Effector memory CD8-positive, alpha-beta T cell (primary cell): Measurements from ENCODE around the gene HELT.
A peak's percentile ranks its signal among the peaks of the same experiment; 100 is the strongest.
"Not testable (repeated sequence)": the region's sequence is repeated elsewhere in the genome, so short reads cannot be mapped to it uniquely, and the experiment has no call there.

Experiments used
- ATAC-seq: fragments of 150-1000 bp; cut with Tn5 transposase; replicated peaks from 2 replicates; pipeline ENCODE4 v1.10.0; 2021; ENCODE audit warnings: mild to moderate bottlenecking, moderate library complexity
- DNase-seq, 3 experiments: peaks; one replicate each; pipeline ENCODE4 v3.0.0; 2021
- H3K27ac Mint-ChIP-seq, 2 donors: one replicate each; pipeline ENCODE4 v1.8.0; 2022; ENCODE audit warnings: mild to moderate bottlenecking in 2 of 2, mixed read lengths in 2 of 2, moderate library complexity in 2 of 2
- H3K27me3 Mint-ChIP-seq, 2 donors: one replicate each; pipeline ENCODE4 v1.8.0; 2022; ENCODE audit warnings: mixed read lengths in 2 of 2
- H3K36me3 Mint-ChIP-seq: one replicate; pipeline ENCODE4 v1.8.0; 2022; ENCODE audit warnings: mild to moderate bottlenecking, moderate library complexity, mixed read lengths; ENCODE audit not compliant: insufficient read depth
- H3K4me1 Mint-ChIP-seq, 2 donors: one replicate each; pipeline ENCODE4 v1.8.0; 2022; ENCODE audit warnings: low read depth in 2 of 2, mixed read lengths in 2 of 2
- H3K4me3 Mint-ChIP-seq, 2 donors: one replicate each; pipeline ENCODE4 v1.8.0; 2022; ENCODE audit warnings: mild to moderate bottlenecking in 2 of 2, mixed read lengths in 2 of 2, moderate library complexity in 2 of 2
- H3K9me3 Mint-ChIP-seq, 2 donors: one replicate each; pipeline ENCODE4 v1.8.0; 2022; ENCODE audit warnings: mixed read lengths in 2 of 2
- total RNA-seq, 9 experiments: gene quantifications; one replicate each; lab custom pipeline; 2026; lab: John Stamatoyannopoulos, UW

The HELT gene
- total RNA-seq, result 0 to 0.10 (median 0) reads per million in 9 experiments

- H3K4me3 Mint-ChIP-seq, result no peak within 1 kb of the TSS
- H3K27ac Mint-ChIP-seq, result no peak within 1 kb of the TSS
- peaks cover 84 to 92% of the 10 kb centered on the region in 2 donors for H3K27me3 Mint-ChIP-seq
- peaks cover 5 to 9% of the 10 kb centered on the region in 2 donors for H3K4me1 Mint-ChIP-seq
- ATAC-seq (no peak), DNase-seq (no peak)
- H3K9me3 Mint-ChIP-seq, result no peaks in the 10 kb centered on the region
- no peaks in the 10 kb centered on the region for H3K36me3 Mint-ChIP-seq
These were observed at the start of gene HELT for GRCh38 chr4:185017964-185018772. TSS of gene HELT (plus strand) at chr4:185018490. CDS start at chr4:185018929, 439 bp downstream.

- Mint-ChIP-seq H3K27ac (no peak overlapping the region), H3K36me3 (peaks cover 43% of the 10 kb centered on the region), H3K9me3 (peaks cover 7 to 19% of the 10 kb centered on the region in 2 donors), H3K4me1 (peaks cover 4 to 7% of the 10 kb centered on the region in 2 donors), H3K27me3 (peaks cover 25 to 37% of the 10 kb centered on the region in 2 donors), H3K4me3 (no peak overlapping the region)
- no peak for ATAC-seq
- DNase-seq, result no peak
These were observed 49.5 kb upstream of the HELT start for GRCh38 chr4:184968784-184969201.

GRCh38 chr4:184969610-184970009 lies 48.7 kb upstream of the HELT start:
- Mint-ChIP-seq H3K9me3 (peaks cover 7 to 18% of the 10 kb centered on the region in 2 donors), H3K4me1 (peaks cover 4 to 7% of the 10 kb centered on the region in 2 donors), H3K27me3 (peaks cover 31 to 41% of the 10 kb centered on the region in 2 donors), H3K27ac (no peak overlapping the region), H3K36me3 (peaks cover 35% of the 10 kb centered on the region), H3K4me3 (no peak overlapping the region)
- no peak for DNase-seq
- no peak for ATAC-seq

GRCh38 chr4:184972991-184973390 lies 45.3 kb upstream of the HELT start:
- H3K9me3 Mint-ChIP-seq, result peaks cover 2 to 12% of the 10 kb centered on the region in 2 donors
- no peak overlapping the region for H3K27ac Mint-ChIP-seq
- peaks cover 10% of the 10 kb centered on the region for H3K36me3 Mint-ChIP-seq
- H3K27me3 Mint-ChIP-seq, result peaks cover 37 to 69% of the 10 kb centered on the region in 2 donors
- no peak for DNase-seq
- H3K4me1 Mint-ChIP-seq, result no peaks in the 10 kb centered on the region
- no peak for ATAC-seq
- H3K4me3 Mint-ChIP-seq, result no peak overlapping the region

GRCh38 chr4:184976348-184976747 lies 41.9 kb upstream of the HELT start:
- not testable (repeated sequence) for H3K9me3 Mint-ChIP-seq, ATAC-seq, H3K4me1 Mint-ChIP-seq, H3K27ac Mint-ChIP-seq, H3K36me3 Mint-ChIP-seq, H3K4me3 Mint-ChIP-seq, DNase-seq
- H3K27me3 Mint-ChIP-seq, result peaks cover 57 to 72% of the 10 kb centered on the region in 2 donors

GRCh38 chr4:184977747-184978146 lies 40.5 kb upstream of the HELT start:
- H3K4me1 Mint-ChIP-seq, result no peaks in the 10 kb centered on the region
- no peaks in the 10 kb centered on the region for H3K9me3 Mint-ChIP-seq
- ATAC-seq (no peak), DNase-seq (no peak)
- peaks cover 46 to 58% of the 10 kb centered on the region in 2 donors for H3K27me3 Mint-ChIP-seq
- H3K27ac Mint-ChIP-seq, result no peak overlapping the region
- H3K36me3 Mint-ChIP-seq, result no peaks in the 10 kb centered on the region
- H3K4me3 Mint-ChIP-seq, result no peak overlapping the region

- H3K36me3 Mint-ChIP-seq, result no peaks in the 10 kb centered on the region
- H3K27me3 Mint-ChIP-seq, result peaks cover 46 to 54% of the 10 kb centered on the region in 2 donors
- H3K9me3 Mint-ChIP-seq, result no peaks in the 10 kb centered on the region
- no peak overlapping the region for H3K4me3 Mint-ChIP-seq
- DNase-seq, result no peak
- no peak overlapping the region for H3K27ac Mint-ChIP-seq
- H3K4me1 Mint-ChIP-seq, result no peaks in the 10 kb centered on the region
- ATAC-seq, result no peak
These were observed 40.1 kb upstream of the HELT start for GRCh38 chr4:184978211-184978610.

- Mint-ChIP-seq H3K27me3 (peaks cover 41 to 48% of the 10 kb centered on the region in 2 donors), H3K27ac (no peak overlapping the region), H3K36me3 (no peaks in the 10 kb centered on the region), H3K4me3 (no peak overlapping the region), H3K9me3 (no peaks in the 10 kb centered on the region), H3K4me1 (no peaks in the 10 kb centered on the region)
- DNase-seq, result no peak
- no peak for ATAC-seq
These were observed 38.7 kb upstream of the HELT start for GRCh38 chr4:184979461-184980124.

- Mint-ChIP-seq H3K4me1 (no peaks in the 10 kb centered on the region), H3K4me3 (no peak overlapping the region), H3K27ac (no peak overlapping the region), H3K36me3 (no peaks in the 10 kb centered on the region), H3K9me3 (no peaks in the 10 kb centered on the region), H3K27me3 (peaks cover 36 to 42% of the 10 kb centered on the region in 2 donors)
- DNase-seq (no peak), ATAC-seq (no peak)
These were observed 38.0 kb upstream of the HELT start for GRCh38 chr4:184980261-184980660.

GRCh38 chr4:184983672-184984356 lies 34.5 kb upstream of the HELT start:
- DNase-seq (peak in 1 of 3 experiments; percentile 21), ATAC-seq (peak; percentile 55)
- no peak overlapping the region for H3K27ac Mint-ChIP-seq
- H3K36me3 Mint-ChIP-seq, result no peaks in the 10 kb centered on the region
- no peak overlapping the region for H3K4me3 Mint-ChIP-seq
- H3K27me3 Mint-ChIP-seq, result peaks cover 12 to 27% of the 10 kb centered on the region in 2 donors
- no peaks in the 10 kb centered on the region for H3K9me3 Mint-ChIP-seq
- no peaks in the 10 kb centered on the region for H3K4me1 Mint-ChIP-seq

GRCh38 chr4:184987493-184988031 lies 30.7 kb upstream of the HELT start:
- DNase-seq (no peak), ATAC-seq (no peak)
- Mint-ChIP-seq H3K4me3 (no peak overlapping the region), H3K9me3 (no peaks in the 10 kb centered on the region), H3K27ac (no peak overlapping the region), H3K27me3 (peaks cover 0 to 8% of the 10 kb centered on the region in 2 donors), H3K36me3 (no peaks in the 10 kb centered on the region), H3K4me1 (no peaks in the 10 kb centered on the region)

- Mint-ChIP-seq H3K4me1 (no peaks in the 10 kb centered on the region), H3K27ac (no peak overlapping the region), H3K4me3 (no peak overlapping the region), H3K9me3 (no peaks in the 10 kb centered on the region), H3K27me3 (no peaks in the 10 kb centered on the region), H3K36me3 (no peaks in the 10 kb centered on the region)
- DNase-seq (no peak), ATAC-seq (no peak)
These were observed 29.7 kb upstream of the HELT start for GRCh38 chr4:184988611-184989010.

GRCh38 chr4:184989283-184989682 lies 29.0 kb upstream of the HELT start:
- not testable (repeated sequence) for H3K9me3 Mint-ChIP-seq, DNase-seq, H3K27me3 Mint-ChIP-seq, H3K4me1 Mint-ChIP-seq, H3K27ac Mint-ChIP-seq, ATAC-seq, H3K36me3 Mint-ChIP-seq, H3K4me3 Mint-ChIP-seq
